HepG2 (cell line): Measurements from ENCODE around the gene PLPPR2. TPM values are rescaled to one million over a fixed set of nuclear protein-coding genes. Genes with fewer than 3 reads are reported as not detected.

ENCODE experiments used
- ARNT ChIP-seq: fragments of 450-650 bp; IDR thresholded peaks from 2 replicates; pipeline ENCODE4 v1.6.1; 2017
- CREB1 ChIP-seq, 2 experiments: fragments of 450-650 bp in 1 of 2; IDR thresholded peaks; 2 replicates each; pipeline ENCODE4 v1.6.1; 2016 to 2017; ENCODE audit warnings: control low read depth in 1 of 2, mild to moderate bottlenecking in 1 of 2, missing compliant biosample characterization in 1 of 2, missing genetic modification characterization in 1 of 2
- FOXA1 ChIP-seq, 2 experiments: fragments of 450-650 bp in 1 of 2; sonication (generic) in 1 of 2; formaldehyde crosslinking in 1 of 2; IDR thresholded peaks; 2 replicates each; pipeline versions ENCODE4 v1.4.0 to v1.6.1; 2016 to 2020; ENCODE audit warnings: missing genetic modification reagents in 1 of 2
- GATAD1 ChIP-seq: IDR thresholded peaks from 2 replicates; pipeline ENCODE4 v1.6.1; 2016; ENCODE audit warnings: missing genetic modification reagents, missing compliant biosample characterization
- HHEX ChIP-seq: IDR thresholded peaks from 2 replicates; pipeline ENCODE4 v1.6.1; 2016; ENCODE audit warnings: control low read depth
- JARID2 ChIP-seq: sonication (generic); formaldehyde crosslinking; IDR thresholded peaks from 2 replicates; pipeline ENCODE4 v1.8.1; 2023; ENCODE audit warnings: missing genetic modification reagents, inconsistent platforms; ENCODE audit not compliant: insufficient replicate concordance
- JUND ChIP-seq: sonication (generic); formaldehyde crosslinking; IDR thresholded peaks from 2 replicates; pipeline ENCODE4 v1.8.0; 2022; ENCODE audit warnings: mild to moderate bottlenecking, missing genetic modification reagents
- KAT7 ChIP-seq: IDR thresholded peaks from 2 replicates; pipeline ENCODE4 v1.6.1; 2018; ENCODE audit warnings: borderline replicate concordance, missing compliant biosample characterization
- MIER2 ChIP-seq: IDR thresholded peaks from 2 replicates; pipeline ENCODE4 v1.6.1; 2016; ENCODE audit warnings: missing biosample characterization, missing genetic modification reagents
- MLLT10 ChIP-seq: sonication (generic); formaldehyde crosslinking; IDR thresholded peaks from 2 replicates; pipeline ENCODE4 v1.4.0; 2020; ENCODE audit warnings: missing genetic modification reagents
- PHF20 ChIP-seq: sonication (generic); formaldehyde crosslinking; IDR thresholded peaks from 2 replicates; pipeline ENCODE4 v1.5.0; 2020; ENCODE audit warnings: mild to moderate bottlenecking, missing genetic modification reagents
- POLR2AphosphoS5 ChIP-seq: IDR thresholded peaks from 2 replicates; pipeline ENCODE4 v1.6.1; 2012; ENCODE audit warnings: low read depth, low read length
- PRPF4 ChIP-seq: fragments of 200-400 bp; formaldehyde crosslinking; IDR thresholded peaks from 2 replicates; pipeline ENCODE4 v1.6.1; 2016; ENCODE audit warnings: low read length, low read depth; ENCODE audit not compliant: poor library complexity, severe bottlenecking
- RBAK ChIP-seq: sonication (generic); formaldehyde crosslinking; IDR thresholded peaks from 2 replicates; pipeline ENCODE4 v1.5.1; 2020; ENCODE audit warnings: mild to moderate bottlenecking, missing genetic modification reagents
- RNF2 ChIP-seq: fragments of 450-650 bp; conservative IDR thresholded peaks from 2 replicates; pipeline ENCODE4 v1.6.1; 2016; ENCODE audit warnings: low read depth
- SCMH1 ChIP-seq: sonication (generic); formaldehyde crosslinking; IDR thresholded peaks from 2 replicates; pipeline ENCODE4 v1.9.0; 2021; ENCODE audit warnings: missing genetic modification reagents, mild to moderate bottlenecking, borderline replicate concordance
- SMAD9 ChIP-seq: sonication (generic); formaldehyde crosslinking; IDR thresholded peaks from 2 replicates; pipeline ENCODE4 v1.5.1; 2020; ENCODE audit warnings: mild to moderate bottlenecking, missing genetic modification reagents
- ZKSCAN1 ChIP-seq: fragments of 150-350 bp; IDR thresholded peaks from 2 replicates; pipeline ENCODE4 v1.6.1; 2014; ENCODE audit warnings: low read length
- ZNF136 ChIP-seq: sonication (generic); formaldehyde crosslinking; IDR thresholded peaks from 2 replicates; pipeline ENCODE4 v1.8.1; 2022; ENCODE audit warnings: low read depth, mild to moderate bottlenecking, moderate library complexity, missing genetic modification reagents
- ZNF275 ChIP-seq: sonication (generic); formaldehyde crosslinking; IDR thresholded peaks from 2 replicates; pipeline ENCODE4 v1.8.0; 2022; ENCODE audit warnings: missing genetic modification reagents, mild to moderate bottlenecking, inconsistent platforms, borderline replicate concordance
- ZNF317 ChIP-seq: sonication (generic); formaldehyde crosslinking; IDR thresholded peaks from 2 replicates; pipeline ENCODE4 v1.5.0; 2020; ENCODE audit warnings: mild to moderate bottlenecking, missing genetic modification reagents
- ZNF33B ChIP-seq: sonication (generic); formaldehyde crosslinking; IDR thresholded peaks from 2 replicates; pipeline ENCODE4 v1.5.1; 2020; ENCODE audit warnings: mild to moderate bottlenecking, missing genetic modification reagents
- ZNF75D ChIP-seq: sonication (generic); formaldehyde crosslinking; IDR thresholded peaks from 2 replicates; pipeline ENCODE4 v1.8.1; 2023; ENCODE audit warnings: missing genetic modification reagents, mild to moderate bottlenecking, borderline replicate concordance
- ZNF850 ChIP-seq: sonication (generic); formaldehyde crosslinking; conservative IDR thresholded peaks from 2 replicates; pipeline ENCODE4 v1.9.0; 2021; ENCODE audit warnings: mild to moderate bottlenecking, missing genetic modification reagents
- ZUFSP ChIP-seq: sonication (generic); formaldehyde crosslinking; IDR thresholded peaks from 2 replicates; pipeline ENCODE4 v1.9.0; 2021; ENCODE audit warnings: missing genetic modification reagents, mild to moderate bottlenecking, borderline replicate concordance
- polyA plus RNA-seq, 8 experiments: library from polyadenylated mRNA; depleted of rRNA in 3 of 8; stranded (reverse) in 7 of 8; unstranded in 1 of 8; fragments of >200 nt; fragmentation: Illumina TruSeq in 4 of 8; extraction: Trizol in 4 of 8; gene quantifications; 2 replicates each; pipeline versions ENCODE4 v1.2.1 to v1.2.3, GENCODE V29; 2011 to 2016; ENCODE audit warnings: low read depth in 4 of 8, missing spikeins in 1 of 8, mixed read lengths in 1 of 8; ENCODE audit not compliant: insufficient read depth in 1 of 8
- total RNA-seq, 5 experiments: library from RNA; depleted of rRNA; stranded (reverse); fragments of >200 nt; fragmentation: Illumina TruSeq; extraction: Trizol; gene quantifications; 2 replicates each; pipeline ENCODE4 v1.2.3, GENCODE V29; 2016; ENCODE audit warnings: low read depth in 1 of 5
- TF ChIP-seq, protein P1 (sequence below): sonication (generic); formaldehyde crosslinking; IDR thresholded peaks from 2 replicates; pipeline ENCODE4 v1.4.0; 2020; ENCODE audit warnings: missing genetic modification reagents
- TF ChIP-seq, protein P2 (sequence below): sonication (generic); formaldehyde crosslinking; IDR thresholded peaks from 2 replicates; pipeline ENCODE4 v1.8.1; 2023; ENCODE audit warnings: mild to moderate bottlenecking, missing genetic modification reagents

PLPPR2 gene
- total and polyA plus RNA-seq, 2 of the 13 experiments (the other 11 are each of a cell fraction or from before 2014, with no cell fraction given): 1.5 to 2.1 TPM

- TF ChIP-seq FOXA1 (IDR thresholded peaks at IDR 0.05) (no peak), FOXA1 (CRISPR knock-in tag; IDR thresholded peaks at IDR 0.05) (peak; percentile 32; the same call in 1 of the 2 replicates), ZNF275 (0 out of 2 replicates have a peak, but pooled peaks have one; percentile 12), ARNT (no peak), ZNF75D (no peak), RBAK (CRISPR knock-in tag) (no peak), POLR2AphosphoS5 (peak; percentile 87), GATAD1 (CRISPR knock-in tag) (no peak; the same call in 1 of the 2 replicates), SCMH1 (no peak), RNF2 (no peak), ZNF136 (no peak), JUND (CRISPR knock-in tag) (no peak), ZUFSP (CRISPR knock-in tag) (no peak), MLLT10 (CRISPR knock-in tag) (no peak), KAT7 (peak; percentile 63), CREB1 (IDR thresholded peaks at IDR 0.05) (no peak), CREB1 (CRISPR knock-in tag; IDR thresholded peaks at IDR 0.05) (no peak), SMAD9 (no peak), ZNF317 (CRISPR knock-in tag) (peak; percentile 18; the same call in 1 of the 2 replicates), PRPF4 (no peak), HHEX (CRISPR knock-in tag) (no peak), ZNF850 (no peak), PHF20 (CRISPR knock-in tag) (peak; percentile 51; the same call in 1 of the 2 replicates), ZNF33B (CRISPR knock-in tag) (no peak), ZKSCAN1 (no peak), MIER2 (no peak), JARID2 (CRISPR knock-in tag) (no peak)
- TF ChIP-seq, protein P1, sequence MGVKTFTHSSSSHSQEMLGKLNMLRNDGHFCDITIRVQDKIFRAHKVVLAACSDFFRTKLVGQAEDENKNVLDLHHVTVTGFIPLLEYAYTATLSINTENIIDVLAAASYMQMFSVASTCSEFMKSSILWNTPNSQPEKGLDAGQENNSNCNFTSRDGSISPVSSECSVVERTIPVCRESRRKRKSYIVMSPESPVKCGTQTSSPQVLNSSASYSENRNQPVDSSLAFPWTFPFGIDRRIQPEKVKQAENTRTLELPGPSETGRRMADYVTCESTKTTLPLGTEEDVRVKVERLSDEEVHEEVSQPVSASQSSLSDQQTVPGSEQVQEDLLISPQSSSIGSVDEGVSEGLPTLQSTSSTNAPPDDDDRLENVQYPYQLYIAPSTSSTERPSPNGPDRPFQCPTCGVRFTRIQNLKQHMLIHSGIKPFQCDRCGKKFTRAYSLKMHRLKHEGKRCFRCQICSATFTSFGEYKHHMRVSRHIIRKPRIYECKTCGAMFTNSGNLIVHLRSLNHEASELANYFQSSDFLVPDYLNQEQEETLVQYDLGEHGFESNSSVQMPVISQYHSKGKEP (CRISPR knock-in tag): no peak
- TF ChIP-seq, protein P2, sequence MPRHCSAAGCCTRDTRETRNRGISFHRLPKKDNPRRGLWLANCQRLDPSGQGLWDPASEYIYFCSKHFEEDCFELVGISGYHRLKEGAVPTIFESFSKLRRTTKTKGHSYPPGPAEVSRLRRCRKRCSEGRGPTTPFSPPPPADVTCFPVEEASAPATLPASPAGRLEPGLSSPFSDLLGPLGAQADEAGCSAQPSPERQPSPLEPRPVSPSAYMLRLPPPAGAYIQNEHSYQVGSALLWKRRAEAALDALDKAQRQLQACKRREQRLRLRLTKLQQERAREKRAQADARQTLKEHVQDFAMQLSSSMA (CRISPR knock-in tag): no peak
These were observed 20.1 kb downstream of the PLPPR2 start (continued) for GRCh38 chr19:11375143-11375948.
